Vagina (tissue), 2 donors: Measurements from ENCODE around the gene PLEKHG4B. TPM values are rescaled to one million over a fixed set of nuclear protein-coding genes. Genes with fewer than 3 reads are reported as not detected.

Source experiments
- DNase-seq, 2 donors: peaks; one replicate each; pipeline ENCODE4 v3.0.0-alpha.2; 2017; ENCODE audit errors: extremely low spot score in 2 of 2
- H3K27ac ChIP-seq: fragments of 200-600 bp; sonication (generic); one replicate; pipeline ENCODE4 v1.5.1; 2019
- H3K27me3 ChIP-seq: fragments of 200-600 bp; sonication (generic); one replicate; pipeline ENCODE4 v1.5.1; 2019
- H3K36me3 ChIP-seq, 2 donors: fragments of 200-600 bp; sonication (generic); one replicate each; pipeline ENCODE4 v1.5.1; 2017 to 2019
- H3K4me1 ChIP-seq: fragments of 200-600 bp; sonication (generic); one replicate; pipeline ENCODE4 v1.5.1; 2019
- H3K4me3 ChIP-seq, 2 donors: fragments of 200-600 bp; sonication (generic); 1 replicate in 1 of 2; 2 replicates in 1 of 2; pipeline ENCODE4 v1.5.1; 2016 to 2019
- H3K9me3 ChIP-seq: fragments of 200-600 bp; sonication (generic); one replicate; pipeline ENCODE4 v1.5.1; 2019
- POLR2A ChIP-seq, 2 donors: fragments of 450-650 bp; IDR thresholded peaks; one replicate each; pipeline ENCODE4 v1.6.1; 2017; ENCODE audit warnings: antibody characterized with exemption in 2 of 2, mild to moderate bottlenecking in 2 of 2, moderate library complexity in 2 of 2
- POLR2AphosphoS5 ChIP-seq, 2 donors: sonication (generic); formaldehyde crosslinking; IDR thresholded peaks; one replicate each; pipeline ENCODE4 v1.9.0; 2017; ENCODE audit warnings: antibody characterized with exemption in 2 of 2, mild to moderate bottlenecking in 2 of 2, low read depth in 1 of 2; ENCODE audit not compliant: insufficient read depth in 1 of 2
- intact Hi-C: fragments of 100-400 bp; cut with DNase I; formaldehyde crosslinking; loops from one replicate; pipeline ENCODE4 v1.15.1; 2023
- total RNA-seq: library from RNA; depleted of rRNA; stranded (reverse); fragments of >200 nt; gene quantifications from one replicate; pipeline ENCODE4 v1.2.3, GENCODE V29; 2016
- TF ChIP-seq, protein P1 (sequence below), 3 experiments: fragments of 450-650 bp in 2 of 3; fragments of 200-600 bp in 1 of 3; sonication (generic) in 1 of 3; IDR thresholded peaks; one replicate each; pipeline ENCODE4 v1.5.1; 2017 to 2019; ENCODE audit warnings: antibody characterized with exemption in 3 of 3, mild to moderate bottlenecking in 2 of 3, moderate library complexity in 2 of 3

The PLEKHG4B gene
- total RNA-seq, 1 donor from 2014 or later, result 0.74 TPM

DNA sequence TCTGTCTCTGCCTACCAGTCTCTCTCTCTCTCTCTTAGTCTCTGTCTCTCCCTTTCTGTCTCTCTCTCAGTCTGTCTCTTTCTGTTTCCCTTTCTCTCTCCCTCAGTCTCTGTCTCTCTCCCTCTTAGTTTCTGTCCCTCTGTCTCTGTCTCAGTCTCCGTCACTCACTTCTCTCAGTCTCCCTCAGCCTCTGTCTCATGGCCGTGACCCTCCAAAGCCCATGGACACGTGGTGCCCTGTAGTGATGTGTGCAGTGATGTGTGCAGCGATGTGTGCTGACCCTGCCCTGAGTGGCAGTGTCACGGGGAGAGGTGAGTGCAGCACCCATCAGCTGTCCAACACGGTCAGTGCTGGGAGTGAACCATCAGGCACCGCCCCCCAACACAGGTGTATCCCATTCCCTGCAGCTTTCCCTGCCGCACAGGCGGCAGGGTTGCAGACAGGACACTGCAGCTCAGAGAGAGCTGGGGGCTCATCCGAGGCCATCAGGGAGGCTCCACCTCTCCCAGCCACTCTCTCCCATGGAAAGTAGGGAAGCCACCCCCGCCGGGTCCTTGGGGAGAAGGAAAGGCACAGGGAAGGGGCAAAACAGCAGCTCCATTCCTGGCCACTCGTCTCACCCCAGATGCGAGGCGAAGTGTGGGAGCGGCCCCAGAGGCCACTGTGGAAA lies 98.5 kb downstream of the PLEKHG4B start:
- no peak overlapping the region for H3K27ac ChIP-seq
- H3K4me1 ChIP-seq, result peaks cover 21% of the 10 kb centered on the region
- intact Hi-C loops, result no loop called here
- no peak overlapping the region for H3K4me3 ChIP-seq
- H3K36me3 ChIP-seq, result no peaks in the 10 kb centered on the region
- no peaks in the 10 kb centered on the region for H3K9me3 ChIP-seq
- TF ChIP-seq POLR2AphosphoS5 (IDR thresholded peaks at IDR 0.05; ENCODE audit: insufficient read depth in 1 of 2, low read depth in 1 of 2), result no peak
- no peak for TF ChIP-seq POLR2A (IDR thresholded peaks at IDR 0.05)
- TF ChIP-seq, protein P1, sequence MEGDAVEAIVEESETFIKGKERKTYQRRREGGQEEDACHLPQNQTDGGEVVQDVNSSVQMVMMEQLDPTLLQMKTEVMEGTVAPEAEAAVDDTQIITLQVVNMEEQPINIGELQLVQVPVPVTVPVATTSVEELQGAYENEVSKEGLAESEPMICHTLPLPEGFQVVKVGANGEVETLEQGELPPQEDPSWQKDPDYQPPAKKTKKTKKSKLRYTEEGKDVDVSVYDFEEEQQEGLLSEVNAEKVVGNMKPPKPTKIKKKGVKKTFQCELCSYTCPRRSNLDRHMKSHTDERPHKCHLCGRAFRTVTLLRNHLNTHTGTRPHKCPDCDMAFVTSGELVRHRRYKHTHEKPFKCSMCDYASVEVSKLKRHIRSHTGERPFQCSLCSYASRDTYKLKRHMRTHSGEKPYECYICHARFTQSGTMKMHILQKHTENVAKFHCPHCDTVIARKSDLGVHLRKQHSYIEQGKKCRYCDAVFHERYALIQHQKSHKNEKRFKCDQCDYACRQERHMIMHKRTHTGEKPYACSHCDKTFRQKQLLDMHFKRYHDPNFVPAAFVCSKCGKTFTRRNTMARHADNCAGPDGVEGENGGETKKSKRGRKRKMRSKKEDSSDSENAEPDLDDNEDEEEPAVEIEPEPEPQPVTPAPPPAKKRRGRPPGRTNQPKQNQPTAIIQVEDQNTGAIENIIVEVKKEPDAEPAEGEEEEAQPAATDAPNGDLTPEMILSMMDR (IDR thresholded peaks at IDR 0.05), result no peak
- no peak for DNase-seq
- H3K27me3 ChIP-seq, result no peaks in the 10 kb centered on the region

GRCh38 chr5:191036-191948 lies 99.3 kb downstream of the PLEKHG4B start, which contains the start of gene LRRC14B:
Gene LRRC14B (plus strand): TSS chr5:191495. CDS start chr5:191539, 44 bp downstream.
- intact Hi-C loops, result no loop called here
- Histone ChIP-seq H3K27ac (no peak within 1 kb of the TSS), H3K27me3 (no peaks in the 10 kb centered on the region), H3K9me3 (no peaks in the 10 kb centered on the region), H3K4me3 (no peak within 1 kb of the TSS), H3K36me3 (no peaks in the 10 kb centered on the region), H3K4me1 (peaks cover 21% of the 10 kb centered on the region)
- TF ChIP-seq POLR2AphosphoS5 (IDR thresholded peaks at IDR 0.05; ENCODE audit: insufficient read depth in 1 of 2, low read depth in 1 of 2) (no peak), POLR2A (IDR thresholded peaks at IDR 0.05) (no peak)
- TF ChIP-seq, protein P1 (IDR thresholded peaks at IDR 0.05), result no peak
- DNase-seq, result no peak

DNA sequence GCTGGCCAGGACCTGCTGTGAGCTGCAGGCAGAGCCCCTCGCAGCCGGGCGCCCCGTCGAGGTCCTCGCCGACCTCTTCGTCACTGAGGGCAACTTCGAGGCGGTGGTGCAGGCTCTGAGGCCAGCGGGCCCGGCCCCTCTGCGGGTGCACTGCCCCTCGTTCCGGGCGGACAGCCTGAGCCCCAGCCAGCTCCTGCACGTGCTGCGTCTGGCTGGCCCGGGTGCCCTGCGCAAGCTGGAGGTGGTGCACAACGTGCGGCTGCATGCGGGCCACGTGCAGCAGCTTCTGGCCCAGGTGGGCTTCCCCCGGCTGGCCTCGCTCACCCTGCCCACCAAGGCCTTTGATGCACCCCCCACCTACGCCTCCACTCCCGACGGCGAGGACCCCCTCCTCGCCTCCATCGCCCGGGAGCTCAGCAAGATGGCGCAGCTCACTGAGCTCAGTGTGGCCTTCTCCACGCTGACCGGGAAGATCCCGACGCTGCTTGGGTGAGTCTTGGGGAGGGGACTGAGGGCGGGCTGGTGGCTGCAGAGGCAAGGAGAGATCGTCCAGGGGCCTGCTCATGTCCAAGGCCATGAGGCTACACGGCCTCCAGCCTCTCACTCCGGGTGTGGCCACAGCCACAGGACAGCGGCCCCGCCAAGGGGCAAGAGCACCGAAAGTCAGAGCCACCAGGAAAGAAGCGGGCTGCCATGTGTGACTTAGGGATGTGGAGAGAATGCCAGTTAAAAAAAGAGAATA lies 100.2 kb downstream of the PLEKHG4B start:
- H3K4me3 ChIP-seq, result no peak overlapping the region
- TF ChIP-seq POLR2AphosphoS5 (IDR thresholded peaks at IDR 0.05; ENCODE audit: insufficient read depth in 1 of 2, low read depth in 1 of 2), result no peak
- TF ChIP-seq POLR2A (IDR thresholded peaks at IDR 0.05), result no peak
- H3K4me1 ChIP-seq, result peaks cover 21% of the 10 kb centered on the region
- no peak for DNase-seq
- H3K9me3 ChIP-seq, result no peaks in the 10 kb centered on the region
- intact Hi-C loops, result no loop called here
- H3K27ac ChIP-seq, result no peak overlapping the region
- no peaks in the 10 kb centered on the region for H3K27me3 ChIP-seq
- H3K36me3 ChIP-seq, result no peaks in the 10 kb centered on the region

DNA sequence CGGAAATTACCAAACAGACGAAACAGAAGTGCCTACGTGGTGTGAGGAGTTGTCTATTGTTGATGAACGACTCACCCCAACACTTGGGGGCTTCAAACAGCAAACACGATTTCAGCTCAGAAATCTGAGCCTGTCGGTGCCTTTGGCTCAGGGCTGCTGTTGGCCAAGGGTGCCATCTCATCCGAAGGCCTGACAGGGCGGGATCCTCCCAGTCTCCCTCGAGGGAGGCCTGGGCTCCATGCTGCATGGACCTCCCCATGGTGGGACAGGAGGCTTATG lies 100.7 kb downstream of the PLEKHG4B start:
- Histone ChIP-seq H3K27me3 (no peaks in the 10 kb centered on the region), H3K9me3 (no peaks in the 10 kb centered on the region), H3K4me3 (no peak overlapping the region), H3K27ac (no peak overlapping the region), H3K4me1 (peaks cover 21% of the 10 kb centered on the region), H3K36me3 (no peaks in the 10 kb centered on the region)
- TF ChIP-seq POLR2AphosphoS5 (IDR thresholded peaks at IDR 0.05; ENCODE audit: insufficient read depth in 1 of 2, low read depth in 1 of 2), result no peak
- no peak for TF ChIP-seq POLR2A (IDR thresholded peaks at IDR 0.05)
- TF ChIP-seq, protein P1 (IDR thresholded peaks at IDR 0.05), result no peak
- no peak for DNase-seq
- intact Hi-C loops, result no loop called here
